CD4-positive, alpha-beta T cell treated with Interleukin-21 for 1 hour (primary cell): ENCODE data around the gene HLA-E.
"Not testable (repeated sequence)": the region's sequence is repeated elsewhere in the genome, so short reads cannot be mapped to it uniquely, and the experiment has no call there.

ENCODE experiments used
- DNase-seq: peaks from one replicate; pipeline ENCODE4 v3.0.0-alpha.2; 2020

HLA-E gene

DNA sequence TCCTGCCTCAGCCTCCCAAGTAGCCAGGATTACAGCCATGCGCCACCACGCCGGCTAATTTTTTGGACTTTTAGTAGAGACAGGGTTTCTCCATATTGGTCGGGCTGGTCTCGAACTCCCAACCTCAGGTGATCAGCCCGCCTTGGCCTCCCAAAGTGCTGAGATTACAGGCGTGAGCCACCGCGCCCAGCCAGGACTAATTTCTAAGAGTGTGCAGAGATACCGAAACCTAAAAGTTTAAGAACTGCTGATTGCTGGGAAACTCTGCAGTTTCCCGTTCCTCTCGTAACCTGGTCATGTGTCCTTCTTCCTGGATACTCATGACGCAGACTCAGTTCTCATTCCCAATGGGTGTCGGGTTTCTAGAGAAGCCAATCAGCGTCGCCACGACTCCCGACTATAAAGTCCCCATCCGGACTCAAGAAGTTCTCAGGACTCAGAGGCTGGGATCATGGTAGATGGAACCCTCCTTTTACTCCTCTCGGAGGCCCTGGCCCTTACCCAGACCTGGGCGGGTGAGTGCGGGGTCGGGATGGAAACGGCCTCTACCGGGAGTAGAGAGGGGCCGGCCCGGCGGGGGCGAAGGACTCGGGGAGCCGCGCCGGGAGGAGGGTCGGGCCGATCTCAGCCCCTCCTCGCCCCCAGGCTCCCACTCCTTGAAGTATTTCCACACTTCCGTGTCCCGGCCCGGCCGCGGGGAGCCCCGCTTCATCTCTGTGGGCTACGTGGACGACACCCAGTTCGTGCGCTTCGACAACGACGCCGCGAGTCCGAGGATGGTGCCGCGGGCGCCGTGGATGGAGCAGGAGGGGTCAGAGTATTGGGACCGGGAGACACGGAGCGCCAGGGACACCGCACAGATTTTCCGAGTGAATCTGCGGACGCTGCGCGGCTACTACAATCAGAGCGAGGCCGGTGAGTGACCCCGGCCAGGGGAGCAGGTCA lies at the start of gene HLA-E:
Gene HLA-E (plus strand): TSS at position 429 of the 945 bp plus-strand sequence. CDS start 23 bp downstream, at position 452.
- DNase-seq = peak; percentile 99

GRCh38 chr6:30441171-30441570 lies 48.1 kb upstream of the HLA-E start:
- no peak for DNase-seq

DNA sequence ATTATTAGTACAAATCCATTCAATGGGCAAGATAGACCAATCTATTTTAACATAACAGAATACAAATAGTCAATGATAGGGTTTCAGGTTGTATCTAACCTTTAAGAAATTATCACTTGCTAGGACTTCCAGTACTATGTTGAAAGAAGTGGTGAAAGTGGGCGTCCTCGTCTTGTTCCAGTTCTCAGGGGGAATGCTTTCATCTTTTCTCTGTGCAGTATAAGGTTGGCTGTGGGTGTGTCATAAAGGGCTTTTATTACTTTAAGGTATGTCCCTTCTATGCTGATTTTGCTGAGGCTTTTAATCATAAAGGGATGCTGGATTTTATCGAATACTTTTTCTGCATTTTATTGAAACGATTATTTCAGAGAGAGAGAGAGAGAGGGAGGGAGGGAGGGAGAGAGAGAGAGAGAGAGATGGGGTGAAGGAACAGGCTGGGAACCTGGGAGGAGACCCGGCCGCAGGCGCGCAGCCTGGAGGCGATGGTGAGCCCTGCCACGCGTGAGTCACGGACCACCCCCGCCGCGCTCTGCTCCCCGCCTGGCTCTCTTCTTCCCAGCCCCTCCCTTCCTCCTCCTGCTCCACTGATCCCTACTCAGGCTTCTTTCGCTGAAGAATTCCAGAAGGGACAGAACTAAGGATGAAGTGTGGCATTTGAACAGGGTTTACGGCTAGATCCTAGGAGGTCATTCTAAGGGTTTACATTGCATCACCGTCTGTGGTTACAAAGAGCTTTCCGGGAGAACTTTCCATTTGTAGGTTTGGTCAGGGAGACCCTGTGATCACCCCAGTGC lies 45.5 kb upstream of the HLA-E start:
- DNase-seq = no peak

DNA sequence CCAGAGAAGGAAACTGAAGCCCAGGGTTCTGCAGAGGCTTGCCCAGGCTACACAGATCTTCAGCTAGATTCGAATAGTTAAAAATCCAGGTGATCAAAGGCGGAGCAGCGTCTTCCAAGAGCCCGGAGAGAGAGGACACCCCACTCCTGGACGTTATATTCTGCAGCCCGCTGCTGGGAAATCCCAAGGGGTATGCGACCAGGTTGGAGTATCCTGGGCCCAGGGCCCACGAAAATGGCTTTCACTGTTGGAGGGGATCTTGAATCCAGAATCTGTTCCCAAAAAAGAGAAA lies 44.9 kb upstream of the HLA-E start:
- DNase-seq = no peak

DNA sequence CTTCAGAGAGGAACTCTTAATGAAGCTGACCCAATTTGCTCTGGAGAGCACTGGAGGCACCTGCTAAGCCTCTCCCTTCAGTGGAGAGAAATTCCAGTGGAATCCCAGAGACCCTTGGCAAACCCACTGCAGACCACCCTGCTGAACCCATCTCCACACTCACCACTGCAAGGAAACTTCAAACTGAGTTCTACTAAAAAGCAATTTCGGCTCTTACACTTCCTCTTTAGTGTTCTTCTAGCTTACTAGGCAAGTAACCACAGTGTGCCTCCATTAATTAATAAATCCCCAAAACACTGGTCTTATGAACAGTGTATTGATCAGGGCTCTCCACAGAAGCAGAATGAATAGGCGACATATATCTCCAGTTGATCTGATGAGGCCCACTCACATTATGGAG lies 43.0 kb upstream of the HLA-E start:
- DNase-seq = no peak

DNA sequence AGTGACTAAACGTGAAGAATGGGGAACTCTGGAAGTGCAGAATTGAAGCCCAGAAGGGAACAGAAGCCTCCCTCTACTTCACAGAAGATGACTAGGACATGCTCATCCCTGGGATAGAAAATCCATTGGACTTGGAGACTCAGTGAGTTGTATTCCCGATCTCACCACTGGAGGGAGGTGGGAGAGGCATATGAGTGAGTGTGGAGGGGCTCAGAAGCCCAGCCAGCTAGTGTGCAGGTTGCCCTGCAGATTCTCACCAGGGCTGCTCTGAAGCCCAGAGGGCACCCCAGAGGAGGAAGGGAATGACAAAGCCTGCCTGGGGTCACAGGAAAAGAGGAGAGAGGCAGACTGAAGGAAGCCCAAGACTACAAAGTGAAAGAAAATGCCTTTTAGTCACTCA lies 42.1 kb upstream of the HLA-E start:
- DNase-seq = no peak

- DNase-seq = no peak
Observed at GRCh38 chr6:30450548-30450908, 38.8 kb upstream of the HLA-E start.

- peak; percentile 74 for DNase-seq
Observed at GRCh38 chr6:30450909-30451841, 38.1 kb upstream of the HLA-E start.

DNA sequence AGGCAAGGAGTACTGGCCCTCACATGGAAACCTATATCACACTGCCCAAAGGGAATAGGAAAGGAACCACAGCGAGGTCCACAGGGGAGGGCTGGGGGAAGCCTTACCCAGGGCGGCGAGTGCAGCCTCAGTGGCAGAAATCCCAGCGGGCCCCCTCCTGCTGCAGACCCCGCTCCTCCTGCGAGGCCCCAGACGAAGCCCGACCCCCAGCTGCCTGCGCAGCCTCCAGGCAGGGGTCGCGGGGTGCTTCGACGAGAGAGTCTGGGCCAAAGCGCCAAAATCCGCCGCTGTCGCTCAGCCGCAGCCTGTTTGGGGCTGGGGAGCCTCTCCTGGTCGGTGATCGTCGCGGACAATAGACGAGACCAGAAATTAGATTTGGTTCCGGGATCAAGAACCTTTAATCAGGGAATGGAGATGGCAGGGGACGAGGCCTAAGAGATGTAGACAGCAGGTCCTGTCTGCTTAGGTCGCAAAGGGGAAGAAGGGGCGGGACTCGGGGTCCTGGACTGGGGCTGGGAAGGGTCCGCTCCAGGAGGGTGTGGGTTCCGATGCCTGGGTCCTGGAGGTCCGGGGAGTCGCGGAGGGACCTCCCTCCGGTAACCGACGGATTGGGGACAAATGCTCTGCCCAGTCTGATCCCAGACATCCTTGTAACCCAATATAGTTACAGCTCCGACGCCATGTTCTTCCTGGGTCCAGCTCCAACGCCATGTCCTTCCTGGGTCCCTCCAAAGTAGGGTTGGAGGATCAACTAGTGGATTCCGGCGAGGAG lies 36.4 kb upstream of the HLA-E start:
- no peak for DNase-seq

GRCh38 chr6:30453508-30454116 lies 35.7 kb upstream of the HLA-E start:
- peak; percentile 86 for DNase-seq

DNA sequence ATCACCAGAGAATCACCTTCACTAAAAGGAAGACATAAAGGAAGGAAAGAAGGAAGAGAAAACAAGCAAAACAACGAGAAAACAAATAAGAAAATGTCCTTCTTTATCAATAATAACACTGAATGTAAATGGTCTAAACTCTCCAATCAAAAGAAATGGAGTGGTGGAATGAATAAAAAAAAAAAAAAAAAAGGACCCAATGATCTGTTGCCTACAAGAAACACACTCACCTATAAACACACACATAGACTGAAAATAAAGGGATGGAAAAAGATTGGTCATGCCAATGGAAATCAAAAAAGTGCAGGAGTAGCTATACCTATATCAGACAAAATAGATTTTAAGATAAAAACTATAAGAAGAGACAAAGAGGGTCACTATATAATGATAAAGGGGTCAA lies 30.2 kb upstream of the HLA-E start:
- DNase-seq = no peak

- no peak for DNase-seq
Observed at GRCh38 chr6:30461055-30461454, 28.3 kb upstream of the HLA-E start.

GRCh38 chr6:30462482-30462881 lies 26.8 kb upstream of the HLA-E start:
- no peak for DNase-seq

DNA sequence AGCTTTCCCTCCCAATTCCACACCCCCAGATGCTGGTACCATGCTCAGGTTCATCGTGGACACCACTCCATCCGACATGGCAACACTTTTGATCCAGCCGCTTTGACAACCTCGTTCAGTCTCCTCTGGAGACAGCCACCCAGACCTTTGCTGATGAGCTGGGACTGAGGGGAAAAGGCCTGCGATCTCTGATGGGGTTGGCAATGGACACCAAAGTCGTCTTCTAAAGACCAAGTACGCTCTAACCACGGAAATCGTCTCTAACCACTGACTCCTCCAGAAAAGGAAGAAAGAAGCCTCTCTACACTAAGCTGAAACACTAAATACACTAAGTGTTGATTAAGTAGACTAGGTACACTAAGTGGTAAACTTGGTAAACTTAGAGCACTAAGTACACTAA lies 26.1 kb upstream of the HLA-E start:
- DNase-seq = no peak

GRCh38 chr6:30463651-30464618 lies 25.4 kb upstream of the HLA-E start:
- DNase-seq = peak; percentile 78

- DNase-seq = no peak
Observed at GRCh38 chr6:30465595-30466306, 23.6 kb upstream of the HLA-E start.

DNA sequence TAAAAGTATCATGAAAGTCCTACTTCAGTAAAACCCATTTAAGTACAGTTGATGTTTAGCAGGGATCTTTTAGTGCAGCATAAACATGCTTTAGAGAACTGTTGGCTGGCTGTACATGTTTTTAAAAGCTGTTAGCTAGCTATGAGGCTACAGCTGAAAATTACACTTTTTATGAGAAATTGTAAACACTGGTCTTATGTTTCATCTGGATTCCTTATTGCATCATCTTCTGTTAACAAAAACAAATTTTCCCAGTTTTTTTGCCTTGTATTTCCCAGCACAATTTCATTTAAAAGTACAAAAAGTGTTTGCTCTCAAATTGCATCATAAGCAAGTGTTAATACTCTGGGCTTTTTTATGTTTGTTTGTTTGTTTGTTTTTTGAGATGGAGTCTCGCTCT lies 18.3 kb upstream of the HLA-E start:
- no peak for DNase-seq

DNA sequence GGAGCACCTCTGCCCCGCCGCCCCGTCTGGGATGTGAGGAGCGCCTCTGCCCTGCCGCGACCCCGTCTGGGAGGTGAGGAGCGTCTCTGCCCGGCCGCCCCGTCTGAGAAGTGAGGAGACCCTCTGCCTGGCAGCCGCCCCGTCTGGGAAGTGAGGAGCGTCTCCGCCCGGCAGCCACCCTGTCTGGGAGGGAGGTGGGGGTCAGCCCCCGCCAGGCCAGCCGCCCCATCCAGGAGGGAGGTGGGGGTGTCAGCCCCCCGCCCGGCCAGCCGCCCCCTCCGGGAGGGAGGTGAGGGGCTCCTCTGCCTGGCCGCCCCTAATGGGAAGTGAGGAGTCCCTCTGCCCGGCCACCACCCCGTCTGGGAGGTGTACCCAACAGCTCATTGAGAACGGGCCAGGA lies 14.2 kb upstream of the HLA-E start:
- DNase-seq = not testable (repeated sequence)

DNA sequence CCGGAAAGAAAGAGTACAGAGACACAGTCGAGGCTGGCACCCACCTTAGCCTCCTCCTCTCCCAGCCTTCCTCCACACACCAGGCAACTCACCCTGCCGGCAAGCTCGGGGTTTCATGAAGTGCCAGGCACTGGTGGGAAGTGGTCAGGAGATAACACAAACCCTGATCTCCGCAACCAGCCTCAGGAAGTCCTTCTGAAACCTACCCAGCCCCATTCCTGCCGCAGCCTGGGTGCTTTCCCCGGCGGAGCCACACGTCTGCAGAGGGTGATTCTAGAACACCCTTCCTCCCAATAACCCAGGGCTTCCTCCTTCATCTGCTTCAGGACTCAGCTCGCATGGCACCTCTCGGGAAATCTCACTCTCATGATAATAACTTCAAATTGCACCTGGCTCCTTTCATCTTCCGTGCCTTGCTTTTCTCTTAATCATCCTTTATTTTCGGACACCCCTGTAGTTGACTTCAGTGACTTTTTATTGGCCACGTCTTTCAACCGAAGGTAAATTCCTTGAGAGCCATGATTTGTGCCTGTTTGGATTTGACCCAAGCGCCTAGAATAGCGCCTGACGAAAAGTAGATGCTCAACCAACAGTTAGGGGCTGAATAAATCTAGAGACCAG lies 8.7 kb upstream of the HLA-E start:
- peak; percentile 80 for DNase-seq
